Measurements from ENCODE around the gene KRTAP10-10. TPM values are rescaled to one million over a fixed set of nuclear protein-coding genes. Genes with fewer than 3 reads are reported as not detected.
"Not testable (repeated sequence)": the region's sequence is repeated elsewhere in the genome, so short reads cannot be mapped to it uniquely, and the experiment has no call there.

KRTAP10-10 gene
- total and polyA plus RNA-seq, 2 of the 8 experiments (the other 6 are each of a cell fraction or from before 2014, with no cell fraction given) = not detected

- H3K56ac ChIP-seq (replicated peaks; ENCODE audit: insufficient read length, low read depth, low read length); H2BK12ac ChIP-seq (ENCODE audit: low read depth, low read length); DNase-seq (ENCODE audit: low read depth in 1 of 2, low spot score in 2 of 2); H2BK15ac ChIP-seq (ENCODE audit: low read length); H3K18ac ChIP-seq (ENCODE audit: extremely low read depth, low read length); H3K79me1 ChIP-seq (ENCODE audit: low read depth, low read length); POLR2A ChIA-PET (ENCODE audit: partially characterized antibody); H3K14ac ChIP-seq (ENCODE audit: insufficient read length); H3K23ac ChIP-seq (ENCODE audit: insufficient read length); H2BK5ac ChIP-seq (ENCODE audit: low read depth, low read length); H4K91ac ChIP-seq (replicated peaks; ENCODE audit: insufficient read length, low read length); H3K4ac ChIP-seq (replicated peaks; ENCODE audit: insufficient read length, low read depth, low read length); H2BK120ac ChIP-seq (replicated peaks; ENCODE audit: low read depth, low read length); H3K9ac ChIP-seq (replicated peaks in 1 of 4; ENCODE audit: extremely low read depth in 1 of 4, low read depth in 3 of 4, low read length in 3 of 4); H3K4me3 ChIP-seq (ENCODE audit: extremely low read depth in 1 of 4, insufficient read depth in 2 of 4, low read depth in 3 of 4, low read length in 4 of 4); H3K23me2 ChIP-seq (ENCODE audit: low read depth, low read length); H2AK5ac ChIP-seq (ENCODE audit: low read depth, low read length); H3K4me2 ChIP-seq (ENCODE audit: insufficient read depth in 1 of 2, low read depth in 2 of 2, low read length in 2 of 2); H3K27ac ChIP-seq (ENCODE audit: low read depth, low read length); H4K5ac ChIP-seq (ENCODE audit: insufficient read length, low read depth, low read length); H3K36me3 ChIP-seq (ENCODE audit: control insufficient read depth in 2 of 4, insufficient read depth in 4 of 4, low read length in 3 of 4); H3K4me1 ChIP-seq (replicated peaks in 1 of 4; ENCODE audit: control insufficient read depth in 3 of 4, insufficient read depth in 4 of 4, low read length in 3 of 4); H2AFZ ChIP-seq (ENCODE audit: low read length); H3K27me3 ChIP-seq (replicated peaks in 1 of 4; ENCODE audit: control insufficient read depth in 3 of 4, extremely low read depth in 1 of 4, insufficient read depth in 3 of 4, low read length in 3 of 4); H4K20me1 ChIP-seq (replicated peaks in 1 of 2; ENCODE audit: control insufficient read depth in 1 of 2, insufficient read depth in 2 of 2, low read length in 2 of 2); FAIRE-seq; H4K8ac ChIP-seq (ENCODE audit: extremely low read depth, insufficient read depth, low read length); H2BK20ac ChIP-seq (ENCODE audit: low read length); H3K79me2 ChIP-seq (ENCODE audit: control insufficient read depth in 1 of 2, insufficient read depth in 2 of 2, low read length in 2 of 2): not testable (repeated sequence)
- WGBS, 2 experiments (ENCODE audit: extremely low coverage in 1 of 2, insufficient coverage in 1 of 2, insufficient read length in 1 of 2, insufficient replicate concordance in 2 of 2, low coverage in 1 of 2, low lambda C conversion rate in 2 of 2, missing lambda C conversion rate in 1 of 2) = 59% methylated on average over 3 of the region's 15 CpGs; no CpG with 5 or more reads in 1 of the 2 experiments
- CTCF ChIA-PET (ENCODE audit: partially characterized antibody) = interaction anchor here (1.1 to 2.1 kb wide), 3 partner anchors 9 to 122 kb away, joined by 3 to 9 read pairs (median 3); no protein-coding TSS in a partner anchor
- peaks cover 14 to 16% of the 10 kb centered on the region in 2 experiments for H3K9me3 ChIP-seq (ENCODE audit: insufficient read depth in 2 of 2, low read depth in 1 of 2, low read length in 1 of 2)
These were observed 9.3 kb upstream of the KRTAP10-10 start for GRCh38 chr21:44627831-44628233.

Data from H1 (cell line).